ENCODE measurements around the gene SPO11. TPM values are rescaled to one million over a fixed set of nuclear protein-coding genes. Genes with fewer than 3 reads are reported as not detected.

SPO11 gene
- total RNA-seq = not detected in 2 replicates

GRCh38 chr20:57329608-57330221 is at the start of gene SPO11:
SPO11 (plus strand) TSS chr20:57329803; CDS start chr20:57329868, 65 bp downstream.

GRCh38 chr20:57351042-57351783 is 21.6 kb downstream of the SPO11 start, which contains the start of gene RAE1:
RAE1 (plus strand) TSS chr20:57351255; CDS start chr20:57354039, 2,784 bp downstream.

GRCh38 chr20:57390604-57391438 is 61.2 kb downstream of the SPO11 start, which contains the start of gene RBM38:
RBM38 (plus strand) TSS chr20:57391396; CDS start chr20:57391582, 186 bp downstream.

Other genes starting within 250 kb of the SPO11 start
- gene BMP7, start 63.2 kb upstream of the SPO11 start, total RNA-seq = not detected in 2 replicates
- 37.0 and 45.6 TPM in 2 replicates for gene RAE1, start 21.5 kb downstream of the SPO11 start, total RNA-seq
- 5.2 and 5.7 TPM in 2 replicates for gene RBM38, start 61.6 kb downstream of the SPO11 start, total RNA-seq
- gene CTCFL, start 195.3 kb downstream of the SPO11 start, total RNA-seq = not detected in 2 replicates
- not detected in 2 replicates for gene PCK1, start 231.3 kb downstream of the SPO11 start, total RNA-seq